Activated CD4-positive, alpha-beta memory T cell treated with anti-CD3 and anti-CD28 coated beads, Interleukin-2, amount 10 ng/mL, durations not matched to agents 7 days and 5 days (primary cell): ENCODE results near the gene ITGB5. TPM values are rescaled to one million over a fixed set of nuclear protein-coding genes. Genes with fewer than 3 reads are reported as not detected.
"Not testable (repeated sequence)": the region's sequence is repeated elsewhere in the genome, so short reads cannot be mapped to it uniquely, and the experiment has no call there.

Experiments
- CTCF ChIA-PET: fragments of 350-600 bp; sonication (Branson Sonifier 250); formaldehyde crosslinking; loops from one replicate; lab custom pipeline; 2021; ENCODE audit warnings: antibody characterized with exemption, inconsistent platforms; lab: Charles Lee
- POLR2A ChIA-PET: fragments of 350-600 bp; sonication (Branson Sonifier 250); formaldehyde crosslinking; loops from one replicate; lab custom pipeline; 2021; ENCODE audit warnings: antibody characterized with exemption; lab: Charles Lee
- DNase-seq: peaks from one replicate; pipeline ENCODE4 v3.0.0-alpha.2; 2020
- H3K27ac Mint-ChIP-seq: one replicate; pipeline ENCODE4 v1.8.0; 2021; ENCODE audit warnings: mild to moderate bottlenecking, mixed read lengths
- H3K27me3 Mint-ChIP-seq: one replicate; pipeline ENCODE4 v1.8.0; 2021; ENCODE audit warnings: mixed read lengths
- H3K36me3 Mint-ChIP-seq: one replicate; pipeline ENCODE4 v1.8.0; 2021; ENCODE audit warnings: low read depth, mixed read lengths
- H3K4me1 Mint-ChIP-seq: one replicate; pipeline ENCODE4 v1.8.0; 2021; ENCODE audit warnings: mixed read lengths
- H3K4me3 Mint-ChIP-seq: one replicate; pipeline ENCODE4 v1.8.0; 2021; ENCODE audit warnings: mild to moderate bottlenecking, mixed read lengths
- H3K9me3 Mint-ChIP-seq: one replicate; pipeline ENCODE4 v1.8.0; 2021; ENCODE audit warnings: mixed read lengths
- total RNA-seq, 2 experiments: library from RNA; stranded (reverse); gene quantifications; one replicate each; pipeline ENCODE4 v1.2.3, GENCODE V29; 2021

ITGB5 gene
- total RNA-seq, 2 experiments from 2014 or later = 0.05 to 0.40 TPM

DNA sequence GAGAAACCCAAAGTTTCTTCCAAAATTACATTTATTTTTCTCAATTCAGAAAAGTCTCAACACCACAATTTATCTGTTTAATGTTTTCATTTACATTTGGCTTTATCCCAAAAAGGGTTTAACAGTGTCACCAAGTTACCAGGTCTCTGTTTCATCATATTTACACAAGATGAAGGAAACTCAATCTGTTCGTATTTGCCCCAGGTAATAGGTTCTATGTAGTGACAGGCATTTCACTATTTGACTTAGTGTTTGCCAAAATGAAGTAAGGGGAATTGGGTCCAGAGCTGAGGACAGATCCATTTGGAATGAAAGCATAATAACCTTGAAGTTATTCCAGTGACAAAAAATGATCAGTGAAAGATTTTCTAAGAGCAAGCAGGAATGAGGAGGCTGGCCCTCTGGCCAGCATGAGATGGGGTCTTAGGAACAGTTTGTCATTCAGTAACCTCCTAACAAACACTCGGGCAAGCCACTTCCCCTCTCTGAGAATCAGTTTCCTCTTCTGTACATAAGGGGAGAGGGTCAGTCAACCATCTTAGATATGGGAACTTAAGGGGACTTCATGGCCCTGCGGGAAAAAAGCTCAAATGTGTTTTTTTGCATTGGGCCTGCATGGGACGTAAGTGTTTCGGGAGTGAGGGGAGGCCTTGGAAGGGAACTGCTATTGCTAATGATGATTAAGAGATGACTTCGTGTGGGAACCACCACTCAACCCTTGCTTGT is 125.1 kb downstream of the ITGB5 start:
- Mint-ChIP-seq H3K27me3 (peaks cover 7% of the 10 kb centered on the region), H3K4me3 (no peak overlapping the region), H3K27ac (no peak overlapping the region), H3K36me3 (no peaks in the 10 kb centered on the region), H3K4me1 (peaks cover 6% of the 10 kb centered on the region), H3K9me3 (no peaks in the 10 kb centered on the region)
- ChIA-PET POLR2A (interaction anchor here (1.3 to 2.6 kb wide), 3 partner anchors 25 to 139 kb away, joined by 3 to 9 read pairs (median 6); partner anchors contain the start of gene UMPS), CTCF (interaction anchor here (1.2 to 8.8 kb wide), 14 partner anchors 8 to 824 kb away, joined by 3 to 168 read pairs (median 10); partner anchors contain the start of gene UMPS)
- DNase-seq = no peak

DNA sequence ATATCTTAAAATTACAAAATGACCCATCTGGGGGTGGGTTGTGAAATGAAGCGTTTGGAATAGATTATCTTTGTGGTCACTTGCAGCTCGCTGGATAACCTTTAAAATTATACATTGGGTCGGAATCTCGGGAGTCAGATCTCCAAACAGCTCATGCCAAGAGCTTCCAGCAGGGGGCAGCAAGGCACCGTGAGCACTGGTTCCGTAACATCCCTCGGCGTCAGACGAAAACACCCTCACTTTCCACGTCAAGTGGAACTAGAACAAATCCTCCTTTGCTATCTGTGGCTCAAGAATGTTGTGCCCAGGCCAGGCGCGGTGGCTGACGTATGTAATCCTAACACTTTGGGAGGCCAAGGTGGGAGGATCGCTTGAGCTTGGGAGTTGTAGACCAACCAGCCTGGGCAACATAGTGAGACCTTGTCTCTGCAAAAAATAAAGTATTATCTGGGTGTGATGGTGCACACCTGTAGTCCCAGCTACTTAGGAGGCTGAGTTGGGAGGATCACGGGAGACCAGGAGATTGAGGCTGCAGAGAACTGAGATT is 125.8 kb downstream of the ITGB5 start:
- H3K4me3 Mint-ChIP-seq = no peak overlapping the region
- H3K4me1 Mint-ChIP-seq = peaks cover 6% of the 10 kb centered on the region
- H3K27me3 Mint-ChIP-seq = peaks cover 5% of the 10 kb centered on the region
- POLR2A ChIA-PET = interaction anchor here (0.7 to 2.6 kb wide), 5 partner anchors 26 to 140 kb away, joined by 3 to 9 read pairs (median 4); partner anchors contain the start of gene UMPS
- H3K27ac Mint-ChIP-seq = no peak overlapping the region
- DNase-seq = peak; percentile 80
- CTCF ChIA-PET = interaction anchor here (0.7 to 8.8 kb wide), 36 partner anchors 9 to 1719 kb away, joined by 3 to 168 read pairs (median 3); partner anchors contain the start of gene UMPS
- no peaks in the 10 kb centered on the region for H3K9me3 Mint-ChIP-seq
- H3K36me3 Mint-ChIP-seq = no peaks in the 10 kb centered on the region

DNA sequence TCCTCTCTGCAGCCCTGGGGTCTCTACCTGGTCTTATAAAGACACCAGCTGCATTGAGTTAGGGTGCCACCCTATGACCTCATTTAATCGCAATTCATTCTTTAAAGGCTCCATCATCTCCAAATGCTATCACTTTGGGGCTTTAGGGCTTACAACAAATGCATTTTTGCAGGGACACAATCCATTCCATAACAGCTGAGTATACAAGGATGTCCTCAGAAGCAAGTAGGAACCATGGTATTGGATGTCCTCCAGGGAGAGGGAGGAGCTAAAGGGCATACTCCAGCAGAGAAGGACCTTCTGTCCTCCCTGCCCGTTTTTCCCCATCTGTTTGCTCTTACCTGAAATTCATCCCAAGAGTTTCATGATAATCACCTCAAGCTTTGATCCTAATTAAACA is 126.6 kb downstream of the ITGB5 start:
- H3K4me3 Mint-ChIP-seq = no peak overlapping the region
- peaks cover 5% of the 10 kb centered on the region for H3K27me3 Mint-ChIP-seq
- no peak for DNase-seq
- CTCF ChIA-PET = interaction anchor here (0.6 to 8.8 kb wide), 34 partner anchors 10 to 831 kb away, joined by 3 to 168 read pairs (median 4); partner anchors contain the start of gene UMPS
- POLR2A ChIA-PET = interaction anchor here (0.7 to 2.6 kb wide), 5 partner anchors 26 to 141 kb away, joined by 3 to 9 read pairs (median 4); partner anchors contain the start of gene UMPS
- H3K27ac Mint-ChIP-seq = no peak overlapping the region
- H3K36me3 Mint-ChIP-seq = no peaks in the 10 kb centered on the region
- H3K4me1 Mint-ChIP-seq = peaks cover 6% of the 10 kb centered on the region
- H3K9me3 Mint-ChIP-seq = no peaks in the 10 kb centered on the region

DNA sequence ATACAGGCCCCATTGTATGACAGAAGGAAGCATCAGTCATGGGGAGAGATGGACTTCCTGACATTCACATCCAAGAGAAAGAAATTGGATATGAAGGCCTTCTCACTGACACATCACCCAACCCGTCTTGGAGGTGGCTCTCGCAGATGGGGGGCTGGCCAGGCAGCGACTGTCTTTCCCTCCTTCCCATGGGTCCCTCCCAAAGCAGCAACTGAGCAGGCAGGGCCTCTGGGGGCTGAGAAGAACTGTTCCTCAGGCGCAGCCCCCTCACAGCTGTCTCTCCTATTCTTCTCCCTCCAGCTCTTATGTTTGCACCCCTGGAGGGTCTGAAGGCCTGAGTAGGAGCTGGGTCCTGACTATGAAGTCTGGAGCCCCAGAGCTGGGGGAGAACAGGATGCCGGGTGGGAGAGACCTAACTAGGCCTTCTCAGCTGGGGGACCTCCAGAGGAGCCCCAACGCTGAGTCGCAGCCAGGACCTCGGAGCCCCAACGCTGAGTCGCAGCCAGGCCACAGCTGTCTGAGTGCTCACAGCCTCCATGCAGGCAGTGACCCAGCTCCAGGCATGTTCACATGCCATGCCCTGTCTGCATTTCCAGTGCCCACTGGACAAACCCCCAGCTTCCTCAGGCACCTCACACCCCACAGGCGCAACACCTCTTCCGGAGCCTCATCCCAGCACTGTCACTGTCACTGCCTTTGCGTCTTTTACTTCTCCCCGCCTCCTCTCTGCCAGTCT is 127.3 kb downstream of the ITGB5 start:
- no peak overlapping the region for H3K4me3 Mint-ChIP-seq
- POLR2A ChIA-PET = interaction anchor here (1.4 to 2.6 kb wide), 2 partner anchors 29 to 76 kb away, joined by 4 to 9 read pairs; partner anchors contain the start of gene UMPS
- peaks cover 6% of the 10 kb centered on the region for H3K4me1 Mint-ChIP-seq
- CTCF ChIA-PET = interaction anchor here (1.1 to 8.8 kb wide), 8 partner anchors 27 to 826 kb away, joined by 3 to 168 read pairs (median 14); no protein-coding TSS in a partner anchor
- no peak for DNase-seq
- peaks cover 5% of the 10 kb centered on the region for H3K27me3 Mint-ChIP-seq
- no peaks in the 10 kb centered on the region for H3K36me3 Mint-ChIP-seq
- H3K9me3 Mint-ChIP-seq = no peaks in the 10 kb centered on the region
- no peak overlapping the region for H3K27ac Mint-ChIP-seq

DNA sequence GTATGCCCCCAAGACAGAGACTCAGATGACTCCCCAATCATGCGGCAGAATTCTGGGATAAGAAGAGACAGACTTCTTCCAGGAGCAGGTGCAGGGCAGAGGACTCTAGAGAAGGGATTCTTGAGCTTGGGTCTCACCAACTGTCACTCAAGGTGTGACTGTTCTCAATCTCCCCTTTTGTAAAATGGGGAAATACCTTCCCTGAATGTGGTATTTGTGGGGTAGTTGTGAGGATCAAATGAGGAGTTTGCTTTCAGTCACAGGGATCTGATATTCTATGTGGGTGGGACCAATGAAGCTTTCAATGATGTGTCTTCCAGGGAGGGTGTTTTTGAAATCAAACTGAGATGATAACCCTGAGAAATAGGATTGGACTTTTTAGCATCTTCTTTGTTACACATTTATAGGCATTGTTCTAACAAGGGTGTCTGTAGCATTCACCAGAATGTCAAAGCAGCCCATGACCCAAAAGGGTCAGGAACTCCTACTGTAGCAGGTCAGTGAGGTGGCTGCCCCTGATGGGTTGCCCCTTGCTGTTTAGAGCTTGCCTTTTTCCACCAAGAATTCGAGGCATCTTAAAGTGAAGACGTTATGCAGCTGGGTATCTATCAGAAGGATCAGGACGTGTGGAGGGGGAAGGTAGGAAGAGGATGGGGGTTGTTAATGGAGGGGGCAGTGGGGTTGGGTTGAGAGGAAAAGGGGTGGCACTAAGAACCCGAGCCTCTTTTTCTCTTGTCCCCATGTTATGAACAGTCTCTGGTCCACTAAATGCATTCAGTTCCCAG is 128.1 kb downstream of the ITGB5 start:
- Mint-ChIP-seq H3K27me3 (peaks cover 5% of the 10 kb centered on the region), H3K27ac (no peak overlapping the region), H3K4me3 (no peak overlapping the region), H3K4me1 (peaks cover 6% of the 10 kb centered on the region), H3K36me3 (no peaks in the 10 kb centered on the region), H3K9me3 (no peaks in the 10 kb centered on the region)
- ChIA-PET POLR2A (no interaction called here), CTCF (interaction anchor here (0.6 to 8.8 kb wide), 3 partner anchors 10 to 168 kb away, joined by 3 to 168 read pairs (median 7); no protein-coding TSS in a partner anchor)
- no peak for DNase-seq

DNA sequence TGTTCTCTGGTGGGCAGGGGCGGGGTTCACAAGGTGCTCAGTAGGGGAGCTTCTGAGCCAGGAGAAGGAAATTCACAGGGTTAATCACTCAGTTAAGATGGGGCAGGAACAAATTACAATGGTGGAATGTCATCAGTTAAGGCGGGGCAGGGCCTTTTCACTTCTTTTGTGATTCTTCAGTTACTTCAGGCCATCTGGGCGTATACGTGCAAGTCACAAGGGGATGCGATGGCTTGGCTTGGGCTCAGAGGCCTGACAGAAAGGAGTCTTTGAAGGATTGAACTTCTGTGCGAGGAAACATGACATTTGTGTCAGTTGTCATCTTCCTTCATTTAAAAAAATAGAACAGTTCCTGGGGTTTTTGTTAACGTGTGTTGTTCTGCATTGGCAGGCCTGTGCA is 129.2 kb downstream of the ITGB5 start:
- POLR2A ChIA-PET, H3K4me1 Mint-ChIP-seq, H3K9me3 Mint-ChIP-seq, H3K4me3 Mint-ChIP-seq, H3K36me3 Mint-ChIP-seq, H3K27me3 Mint-ChIP-seq, DNase-seq, H3K27ac Mint-ChIP-seq: not testable (repeated sequence)
- CTCF ChIA-PET = interaction anchor here (0.6 to 8.8 kb wide), 2 partner anchors 30 to 145 kb away, joined by 4 to 168 read pairs; no protein-coding TSS in a partner anchor

DNA sequence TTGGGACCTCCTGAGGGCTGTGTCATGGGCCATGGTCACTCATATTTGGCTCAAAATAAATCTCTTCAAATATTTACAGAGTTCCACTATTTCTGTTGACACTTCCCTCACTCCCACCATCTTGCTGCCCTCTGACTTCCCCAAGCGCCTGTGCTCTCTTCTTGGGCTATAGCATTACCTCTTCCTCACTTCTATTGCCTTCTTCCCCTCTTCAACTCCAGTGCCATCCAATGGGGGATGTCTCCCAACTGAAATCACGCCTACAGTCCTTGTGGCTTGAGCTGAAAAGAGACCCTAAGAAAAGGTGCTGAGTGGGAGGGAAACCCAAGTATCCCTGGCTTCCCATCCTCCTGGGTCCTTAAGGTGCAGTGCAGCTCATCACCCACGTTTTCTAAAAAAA is 135.1 kb downstream of the ITGB5 start:
- H3K27me3 Mint-ChIP-seq = no peaks in the 10 kb centered on the region
- H3K27ac Mint-ChIP-seq = no peak overlapping the region
- H3K36me3 Mint-ChIP-seq = no peaks in the 10 kb centered on the region
- no peaks in the 10 kb centered on the region for H3K9me3 Mint-ChIP-seq
- CTCF ChIA-PET = no interaction called here
- POLR2A ChIA-PET = no interaction called here
- no peaks in the 10 kb centered on the region for H3K4me1 Mint-ChIP-seq
- H3K4me3 Mint-ChIP-seq = no peak overlapping the region
- no peak for DNase-seq

DNA sequence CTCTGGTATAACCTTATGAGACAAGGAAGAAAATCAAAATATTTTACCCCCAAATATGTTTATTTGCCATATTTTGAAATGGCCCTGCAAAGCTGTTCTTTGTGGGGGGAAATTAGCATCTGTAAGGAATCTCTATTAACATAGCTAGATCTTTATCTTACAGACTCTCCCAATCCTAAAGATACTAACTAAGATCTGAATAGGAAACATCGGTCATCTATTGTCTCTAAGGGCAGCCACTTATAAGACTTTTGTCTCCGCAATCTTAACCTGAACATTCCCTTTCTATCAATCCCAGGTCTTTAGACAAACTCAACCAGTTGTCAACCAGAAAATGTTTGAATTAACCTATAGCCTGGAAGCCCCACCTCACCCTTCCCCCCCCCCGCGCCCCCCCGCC is 135.7 kb downstream of the ITGB5 start:
- Mint-ChIP-seq H3K27me3 (no peaks in the 10 kb centered on the region), H3K36me3 (peaks cover under 1% of the 10 kb centered on the region), H3K4me1 (no peaks in the 10 kb centered on the region), H3K4me3 (no peak overlapping the region), H3K9me3 (no peaks in the 10 kb centered on the region), H3K27ac (no peak overlapping the region)
- DNase-seq = no peak
- ChIA-PET CTCF (interaction anchor here (0.7 kb wide), 1 partner anchor 698 kb away, joined by 4 read pairs; no protein-coding TSS in a partner anchor), POLR2A (no interaction called here)

DNA sequence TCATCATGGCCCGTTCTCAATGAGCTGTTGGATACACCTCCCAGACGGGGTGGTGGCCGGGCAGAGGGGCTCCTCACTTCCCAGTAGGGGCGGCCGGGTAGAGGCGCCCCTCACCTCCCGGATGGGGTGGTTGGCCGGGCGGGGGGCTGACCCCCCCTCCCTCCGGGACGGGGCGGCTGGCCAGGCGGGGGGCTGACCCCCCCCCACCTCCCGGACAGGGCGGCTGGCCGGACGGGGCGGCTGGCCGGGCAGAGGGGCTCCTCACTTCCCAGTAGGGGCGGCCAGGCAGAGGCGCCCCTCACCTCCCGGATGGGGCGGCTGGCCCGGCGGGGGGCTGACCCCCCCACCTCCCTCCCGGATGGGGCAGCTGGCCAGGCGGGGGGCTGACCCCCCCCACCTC is 137.3 kb downstream of the ITGB5 start:
- H3K4me3 Mint-ChIP-seq, H3K27me3 Mint-ChIP-seq, CTCF ChIA-PET, POLR2A ChIA-PET, H3K4me1 Mint-ChIP-seq, H3K36me3 Mint-ChIP-seq, DNase-seq, H3K9me3 Mint-ChIP-seq, H3K27ac Mint-ChIP-seq: not testable (repeated sequence)

DNA sequence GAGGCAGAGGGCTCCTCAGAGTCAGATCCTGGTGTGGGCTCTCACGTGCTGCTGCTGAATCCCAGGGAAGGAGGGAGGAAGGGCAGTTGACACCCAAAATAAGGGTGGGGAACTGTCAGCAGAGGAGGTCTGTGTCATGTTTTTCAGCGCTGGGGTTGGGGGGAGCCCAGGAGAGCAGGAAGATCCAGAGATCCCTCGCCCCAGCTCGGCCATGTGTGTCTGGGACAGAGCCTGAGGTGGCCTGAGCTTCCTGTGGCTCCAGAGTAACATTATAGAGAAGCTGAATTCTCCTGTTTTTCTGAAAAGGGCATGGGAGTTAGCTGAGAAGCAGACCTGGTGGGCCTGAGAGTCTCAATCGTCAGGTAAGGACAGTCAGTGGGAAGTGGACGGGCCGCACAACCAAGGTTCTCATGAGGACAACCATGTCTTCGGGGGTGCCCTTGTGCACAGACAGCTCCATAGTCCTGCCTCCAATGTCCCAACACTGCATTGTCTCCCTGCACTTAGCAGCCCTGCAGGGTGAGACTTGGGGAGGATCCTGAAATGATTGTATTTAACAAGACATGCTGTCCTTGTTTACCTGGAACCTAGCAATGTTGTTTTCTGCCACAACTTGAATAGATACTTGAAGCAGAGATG is 138.5 kb downstream of the ITGB5 start:
- no peak overlapping the region for H3K27ac Mint-ChIP-seq
- no peak overlapping the region for H3K4me3 Mint-ChIP-seq
- peaks cover 9% of the 10 kb centered on the region for H3K36me3 Mint-ChIP-seq
- H3K9me3 Mint-ChIP-seq = no peaks in the 10 kb centered on the region
- no peak for DNase-seq
- ChIA-PET CTCF (no interaction called here), POLR2A (interaction anchor here (0.6 kb wide), 1 partner anchor 18 kb away, joined by 3 read pairs; the partner anchor contains the start of gene UMPS)
- H3K4me1 Mint-ChIP-seq = no peaks in the 10 kb centered on the region
- no peaks in the 10 kb centered on the region for H3K27me3 Mint-ChIP-seq

DNA sequence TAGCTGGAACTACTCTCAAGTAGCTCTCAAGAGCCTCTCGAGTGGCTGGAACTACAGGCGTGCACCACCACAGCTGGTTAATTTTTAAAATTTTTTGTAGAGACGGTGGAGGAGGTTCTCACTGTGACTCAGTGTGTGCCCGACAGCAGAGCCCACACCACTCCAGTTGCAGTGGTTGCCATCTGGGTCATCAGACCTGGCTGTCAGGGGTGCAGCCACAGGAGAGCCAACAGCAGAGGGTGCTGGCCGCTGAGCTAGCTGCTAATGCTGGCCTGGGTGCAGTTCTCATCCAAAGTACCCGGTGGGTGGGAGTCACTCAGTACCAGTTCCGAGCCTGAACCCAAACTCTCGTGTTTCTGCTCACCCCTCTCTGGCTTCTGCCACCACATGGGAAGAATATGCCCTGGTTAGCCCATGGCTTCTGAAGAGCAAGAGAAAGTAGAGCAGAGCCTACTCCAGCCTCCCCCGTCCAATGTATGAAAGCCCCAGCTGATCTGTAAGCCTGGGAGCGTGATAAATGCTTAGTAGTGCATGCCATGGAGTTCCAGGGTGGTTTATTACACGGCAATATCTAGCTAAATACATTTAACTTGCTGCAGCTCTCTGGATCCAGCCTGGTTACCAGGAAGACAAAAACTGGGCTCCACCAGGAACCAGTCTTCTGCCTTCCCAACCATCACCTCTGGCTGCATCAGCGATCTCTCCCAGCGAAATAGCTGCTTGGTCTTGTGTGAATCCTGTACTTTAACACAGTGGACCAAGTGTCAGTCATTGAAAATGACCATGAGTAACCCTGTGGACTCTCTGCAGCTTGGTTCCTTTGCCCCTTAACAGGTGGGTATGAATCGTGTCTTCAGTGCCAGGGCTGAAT is 139.8 kb downstream of the ITGB5 start:
- ChIA-PET POLR2A (interaction anchor here (1.2 kb wide), 2 partner anchors 17 to 159 kb away, joined by 3 read pairs; partner anchors contain the start of gene UMPS), CTCF (interaction anchor here (1.0 kb wide), 1 partner anchor 154 kb away, joined by 4 read pairs; no protein-coding TSS in a partner anchor)
- no peaks in the 10 kb centered on the region for H3K9me3 Mint-ChIP-seq
- no peak overlapping the region for H3K4me3 Mint-ChIP-seq
- no peaks in the 10 kb centered on the region for H3K4me1 Mint-ChIP-seq
- peaks cover 15% of the 10 kb centered on the region for H3K36me3 Mint-ChIP-seq
- H3K27ac Mint-ChIP-seq = no peak overlapping the region
- no peaks in the 10 kb centered on the region for H3K27me3 Mint-ChIP-seq
- no peak for DNase-seq
